IMR-90 (cell line): ENCODE data around the gene DGKZ. TPM values are rescaled to one million over a fixed set of nuclear protein-coding genes. Genes with fewer than 3 reads are reported as not detected.

Experiments used
- ATAC-seq: fragments of 200-7000 bp; cut with Tn5 transposase; 2 replicates; pipeline ENCODE4 v1.9.1; 2020; ENCODE audit warnings: low read depth, mild to moderate bottlenecking, moderate library complexity
- BruUV-seq: library from RNA; stranded (reverse); fragments of 400-500 nt; replicated peaks from 2 replicates; lab custom pipeline; 2021; lab: Mats Ljungman, UMichigan
- CTCF ChIA-PET: fragments of 300-600 bp; formaldehyde crosslinking; extraction: SDS; loops from one replicate; lab custom pipeline; 2021; ENCODE audit warnings: antibody characterized with exemption; lab: Yijun Ruan, JAX
- POLR2A ChIA-PET: fragments of 300-600 bp; sonication (Branson Sonifier 250); formaldehyde crosslinking; loops from one replicate; lab custom pipeline; 2022; ENCODE audit warnings: antibody characterized with exemption; ENCODE audit not compliant: unreplicated experiment; lab: Charles Lee
- DNase-seq: peaks from one replicate; pipeline ENCODE4 v3.0.0; 2013
- H2AFZ ChIP-seq: replicated peaks from 2 replicates; pipeline ENCODE3; 2013; ENCODE audit warnings: low read length, mild to moderate bottlenecking; ENCODE audit not compliant: poor library complexity
- H2AK5ac ChIP-seq: 2 replicates; pipeline ENCODE4 v1.6.1; 2013; ENCODE audit warnings: low read depth, low read length, inconsistent platforms
- H2AK9ac ChIP-seq: replicated peaks from 2 replicates; pipeline ENCODE3; 2013; ENCODE audit warnings: mild to moderate bottlenecking, low read depth, low read length, moderate library complexity; ENCODE audit not compliant: poor library complexity
- H2BK120ac ChIP-seq: 2 replicates; pipeline ENCODE4 v1.6.1; 2013; ENCODE audit warnings: low read depth, low read length, inconsistent platforms
- H2BK15ac ChIP-seq: 3 replicates; pipeline ENCODE4 v1.6.1; 2013; ENCODE audit warnings: low read depth, low read length, inconsistent platforms
- H2BK20ac ChIP-seq: 2 replicates; pipeline ENCODE4 v1.6.1; 2013; ENCODE audit warnings: low read depth, mild to moderate bottlenecking, inconsistent platforms, low read length, moderate library complexity
- H2BK5ac ChIP-seq: 2 replicates; pipeline ENCODE4 v1.6.1; 2013; ENCODE audit warnings: mild to moderate bottlenecking, low read depth, low read length, inconsistent platforms; ENCODE audit not compliant: poor library complexity, severe bottlenecking
- H3K14ac ChIP-seq: replicated peaks from 2 replicates; pipeline ENCODE4 v1.6.1; 2013; ENCODE audit warnings: low read depth, low read length, inconsistent platforms
- H3K18ac ChIP-seq: 2 replicates; pipeline ENCODE4 v1.6.1; 2013; ENCODE audit warnings: low read depth, low read length, control low read depth
- H3K23ac ChIP-seq: 2 replicates; pipeline ENCODE4 v1.6.1; 2013; ENCODE audit warnings: low read depth, low read length, inconsistent platforms
- H3K27ac ChIP-seq: 2 replicates; pipeline ENCODE4 v1.5.1; 2013; ENCODE audit warnings: mild to moderate bottlenecking, control low read depth, low read length; ENCODE audit not compliant: insufficient read depth
- H3K27me3 ChIP-seq: 2 replicates; pipeline ENCODE4 v1.6.1; 2013; ENCODE audit warnings: low read length; ENCODE audit not compliant: control insufficient read depth, insufficient read depth
- H3K36me3 ChIP-seq: 2 replicates; pipeline ENCODE4 v1.6.1; 2013; ENCODE audit warnings: low read length, mixed read lengths; ENCODE audit not compliant: control insufficient read depth, insufficient read depth
- H3K4ac ChIP-seq: 2 replicates; pipeline ENCODE4 v1.6.1; 2013; ENCODE audit warnings: low read depth, low read length, inconsistent platforms
- H3K4me1 ChIP-seq: 2 replicates; pipeline ENCODE4 v1.6.1; 2013; ENCODE audit warnings: low read length, mixed read lengths; ENCODE audit not compliant: control insufficient read depth, insufficient read depth
- H3K4me2 ChIP-seq: 2 replicates; pipeline ENCODE4 v1.6.1; 2013; ENCODE audit warnings: low read depth, mild to moderate bottlenecking, control low read depth, low read length, moderate library complexity
- H3K4me3 ChIP-seq: 2 replicates; pipeline ENCODE4 v1.5.1; 2013; ENCODE audit warnings: low read depth, mild to moderate bottlenecking, control low read depth, low read length, moderate library complexity; ENCODE audit not compliant: insufficient read depth
- H3K56ac ChIP-seq: 2 replicates; pipeline ENCODE4 v1.6.1; 2013; ENCODE audit warnings: low read length, inconsistent platforms; ENCODE audit not compliant: insufficient read depth; ENCODE audit errors: extremely low read depth
- H3K79me1 ChIP-seq, 2 experiments: 2 replicates each; pipeline ENCODE4 v1.6.1; 2013; ENCODE audit warnings: low read length in 2 of 2, inconsistent platforms in 1 of 2, low read depth in 1 of 2
- H3K9ac ChIP-seq: 2 replicates; pipeline ENCODE4 v1.6.1; 2013; ENCODE audit warnings: low read depth, low read length, control low read depth
- H3K9me1 ChIP-seq: 2 replicates; pipeline ENCODE4 v1.6.1; 2013; ENCODE audit warnings: low read length, inconsistent platforms; ENCODE audit not compliant: insufficient read depth
- H3K9me3 ChIP-seq: 2 replicates; pipeline ENCODE4 v1.6.1; 2013; ENCODE audit warnings: low read length; ENCODE audit not compliant: control insufficient read depth, insufficient read depth
- H4K20me1 ChIP-seq: 2 replicates; pipeline ENCODE4 v1.6.1; 2013; ENCODE audit warnings: low read length, inconsistent platforms; ENCODE audit not compliant: insufficient read depth
- H4K5ac ChIP-seq: 2 replicates; pipeline ENCODE4 v1.6.1; 2013; ENCODE audit warnings: mild to moderate bottlenecking, low read depth, low read length, control low read depth
- H4K8ac ChIP-seq, 2 experiments: 2 replicates each; pipeline ENCODE4 v1.6.1; 2013; ENCODE audit warnings: low read depth in 2 of 2, low read length in 2 of 2, control low read depth in 1 of 2, inconsistent platforms in 1 of 2
- H4K91ac ChIP-seq: 2 replicates; pipeline ENCODE4 v1.6.1; 2013; ENCODE audit warnings: low read depth, low read length, inconsistent platforms; ENCODE audit not compliant: insufficient read depth
- BHLHE40 ChIP-seq: fragments of 150-350 bp; IDR thresholded peaks from 2 replicates; pipeline ENCODE4 v1.6.1; 2016; ENCODE audit warnings: mild to moderate bottlenecking, low read depth, low read length
- MAFK ChIP-seq: IDR thresholded peaks from 2 replicates; pipeline ENCODE4 v1.6.1; 2012; ENCODE audit warnings: low read depth, low read length, improper control_type of control experiment
- NFE2L2 ChIP-seq: fragments of 150-350 bp; IDR thresholded peaks from 2 replicates; pipeline ENCODE4 v1.6.1; 2016; ENCODE audit warnings: low read depth, mild to moderate bottlenecking, low read length
- RFX5 ChIP-seq: IDR thresholded peaks from 2 replicates; pipeline ENCODE4 v1.8.0; 2012; ENCODE audit warnings: low read depth, mild to moderate bottlenecking, low read length, moderate library complexity
- WGBS, 2 experiments: methylation state at CpG; one replicate each; pipeline versions ENCODE4 v1.1.5 to v1.1.7; 2013; ENCODE audit warnings: missing lambda C conversion rate in 2 of 2; ENCODE audit not compliant: insufficient read length in 1 of 2; ENCODE audit errors: extremely low coverage in 2 of 2; 5-methylcytosine and 5-hydroxymethylcytosine counted together
- dilution Hi-C: fragments of 300-500 bp; cut with HindIII; formaldehyde crosslinking; loops from one replicate; pipeline ENCODE4 v1.14.3; 2018; ENCODE audit warnings: low sequenced_read_pairs; ENCODE audit not compliant: unreplicated experiment
- in situ Hi-C: fragments of 300-500 bp; cut with MboI; formaldehyde crosslinking; loops from 3 replicates; pipeline ENCODE4 v1.14.3; 2019; ENCODE audit warnings: low sequenced_read_pairs, inconsistent platforms, mixed read lengths
- intact Hi-C: fragments of 100-400 bp; cut with micrococcal nuclease; formaldehyde crosslinking; loops from 2 replicates; pipeline ENCODE4 v1.10.0; 2022
- polyA plus RNA-seq, 3 experiments: library from polyadenylated mRNA; depleted of rRNA; stranded (reverse); fragments of >200 nt; gene quantifications; 2 replicates each; pipeline ENCODE4 v1.2.3, GENCODE V29; 2012; ENCODE audit warnings: low replicate concordance in 1 of 3
- total RNA-seq: library from RNA; depleted of rRNA; stranded (reverse); fragments of >200 nt; gene quantifications from 2 replicates; pipeline ENCODE4 v1.2.3, GENCODE V29; 2012
- TF ChIP-seq, protein P1 (sequence below): fragments of 150-350 bp; IDR thresholded peaks from 2 replicates; pipeline ENCODE4 v1.6.1; 2017; ENCODE audit warnings: mild to moderate bottlenecking, antibody characterized with exemption, low read length, low read depth
- TF ChIP-seq, protein P2 (sequence below): fragments of 150-350 bp; IDR thresholded peaks from 2 replicates; pipeline ENCODE4 v1.6.1; 2016; ENCODE audit warnings: low read depth, mild to moderate bottlenecking, low read length, moderate library complexity, borderline replicate concordance
- TF ChIP-seq, protein P3 (sequence below): conservative IDR thresholded peaks from 2 replicates; pipeline ENCODE4 v1.5.1; 2012; ENCODE audit warnings: mild to moderate bottlenecking, low read depth, low read length, improper control_type of control experiment

The DGKZ gene
- total and polyA plus RNA-seq, 2 of the 4 experiments (the other 2 are of a cell fraction) = 46.8 to 62.0 TPM

DNA sequence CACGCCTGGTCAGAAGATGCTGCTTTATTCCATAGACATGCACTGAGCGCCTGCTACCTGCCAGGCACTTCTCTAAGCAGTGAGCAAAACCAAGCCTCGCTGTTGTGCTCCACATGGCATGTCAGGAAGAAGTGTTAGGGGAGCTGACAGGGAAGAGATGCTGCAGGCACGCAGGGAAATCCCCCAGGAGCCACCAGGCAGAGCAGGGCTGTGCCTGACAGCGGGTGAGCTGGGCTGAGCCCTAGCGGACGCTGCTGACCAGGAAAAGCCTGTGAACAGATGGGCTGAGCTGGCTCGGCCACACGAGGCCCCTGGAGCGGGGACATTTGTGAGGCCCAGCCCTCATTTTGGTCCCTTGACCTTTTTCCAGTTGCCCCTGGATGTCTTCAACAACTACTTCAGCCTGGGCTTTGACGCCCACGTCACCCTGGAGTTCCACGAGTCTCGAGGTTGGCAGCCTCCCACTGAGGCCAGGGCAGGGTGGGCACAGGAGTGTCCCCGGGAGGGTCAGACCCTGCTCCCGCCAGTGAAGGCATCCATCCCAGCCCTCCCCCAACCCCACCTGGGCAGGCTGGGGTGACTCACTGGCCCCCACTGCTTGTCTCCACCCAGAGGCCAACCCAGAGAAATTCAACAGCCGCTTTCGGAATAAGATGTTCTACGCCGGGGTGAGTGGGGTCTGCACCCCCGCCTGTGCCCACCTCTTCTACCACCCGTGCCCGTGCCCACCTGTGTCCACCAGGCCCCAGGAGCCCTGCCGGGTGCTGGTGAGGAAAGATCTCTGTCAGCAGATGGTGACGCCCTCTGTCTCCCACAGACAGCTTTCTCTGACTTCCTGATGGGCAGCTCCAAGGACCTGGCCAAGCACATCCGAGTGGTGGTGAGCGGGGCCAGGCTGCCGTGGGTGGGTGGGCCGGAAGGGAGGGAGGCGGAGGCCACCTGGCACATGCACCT, 26.8 kb downstream of the DGKZ start (continued):
- TF ChIP-seq MAFK = no peak

DNA sequence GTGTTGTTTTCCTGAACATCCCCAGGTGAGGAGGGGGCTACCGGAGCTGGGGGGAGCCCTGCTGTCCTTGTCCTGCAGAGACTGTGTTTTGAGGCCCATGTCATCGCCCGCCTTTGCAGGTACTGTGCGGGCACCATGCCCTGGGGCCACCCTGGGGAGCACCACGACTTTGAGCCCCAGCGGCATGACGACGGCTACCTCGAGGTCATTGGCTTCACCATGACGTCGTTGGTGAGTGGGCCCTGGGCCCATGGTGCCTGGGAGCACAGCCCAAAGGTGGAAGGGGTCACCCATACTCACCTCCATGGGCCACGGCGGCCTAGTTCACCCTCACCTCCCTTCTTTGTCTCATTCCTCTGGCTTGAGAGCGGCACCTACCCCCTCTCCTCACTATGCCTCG, 27.6 kb downstream of the DGKZ start:
- 88% methylated on average over 3 of the region's 15 CpGs; no CpG with 5 or more reads in 1 of the 2 experiments for WGBS, 2 experiments
- Histone ChIP-seq H2AFZ (no peak overlapping the region), H4K8ac (no peak overlapping the region), H4K20me1 (no peaks in the 10 kb centered on the region), H3K4me1 (no peaks in the 10 kb centered on the region; the same call in 1 of the 2 replicates), H2BK20ac (no peak overlapping the region), H2BK5ac (no peak overlapping the region), H3K14ac (no peak overlapping the region), H3K9me3 (no peaks in the 10 kb centered on the region), H3K36me3 (peaks cover 36% of the 10 kb centered on the region), H2AK9ac (no peak overlapping the region), H4K91ac (no peak overlapping the region), H3K79me1 (peaks cover 0 to 7% of the 10 kb centered on the region in 2 experiments; a peak in 1 of 4 replicates), H3K56ac (no peak overlapping the region), H2BK120ac (no peak overlapping the region), H3K4me3 (no peak overlapping the region), H3K27me3 (no peaks in the 10 kb centered on the region), H3K9me1 (no peaks in the 10 kb centered on the region), H3K23ac (no peak overlapping the region), H3K9ac (no peak overlapping the region), H2BK15ac (no peak overlapping the region), H2AK5ac (no peak overlapping the region), H3K4ac (no peak overlapping the region), H3K18ac (no peak overlapping the region), H3K27ac (no peak overlapping the region), H3K4me2 (no peak overlapping the region), H4K5ac (no peak overlapping the region)
- ChIA-PET CTCF (no interaction called here), POLR2A (no interaction called here)
- DNase-seq = no peak
- dilution Hi-C loops = no loop called here
- no TSS peak for BruUV-seq
- in situ Hi-C loops = no loop called here
- ATAC-seq = no peak
- intact Hi-C loops = no loop called here
- TF ChIP-seq, protein P1, sequence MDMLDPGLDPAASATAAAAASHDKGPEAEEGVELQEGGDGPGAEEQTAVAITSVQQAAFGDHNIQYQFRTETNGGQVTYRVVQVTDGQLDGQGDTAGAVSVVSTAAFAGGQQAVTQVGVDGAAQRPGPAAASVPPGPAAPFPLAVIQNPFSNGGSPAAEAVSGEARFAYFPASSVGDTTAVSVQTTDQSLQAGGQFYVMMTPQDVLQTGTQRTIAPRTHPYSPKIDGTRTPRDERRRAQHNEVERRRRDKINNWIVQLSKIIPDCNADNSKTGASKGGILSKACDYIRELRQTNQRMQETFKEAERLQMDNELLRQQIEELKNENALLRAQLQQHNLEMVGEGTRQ = no peak
- TF ChIP-seq, protein P2, sequence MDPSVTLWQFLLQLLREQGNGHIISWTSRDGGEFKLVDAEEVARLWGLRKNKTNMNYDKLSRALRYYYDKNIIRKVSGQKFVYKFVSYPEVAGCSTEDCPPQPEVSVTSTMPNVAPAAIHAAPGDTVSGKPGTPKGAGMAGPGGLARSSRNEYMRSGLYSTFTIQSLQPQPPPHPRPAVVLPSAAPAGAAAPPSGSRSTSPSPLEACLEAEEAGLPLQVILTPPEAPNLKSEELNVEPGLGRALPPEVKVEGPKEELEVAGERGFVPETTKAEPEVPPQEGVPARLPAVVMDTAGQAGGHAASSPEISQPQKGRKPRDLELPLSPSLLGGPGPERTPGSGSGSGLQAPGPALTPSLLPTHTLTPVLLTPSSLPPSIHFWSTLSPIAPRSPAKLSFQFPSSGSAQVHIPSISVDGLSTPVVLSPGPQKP = no peak
- TF ChIP-seq, protein P3, sequence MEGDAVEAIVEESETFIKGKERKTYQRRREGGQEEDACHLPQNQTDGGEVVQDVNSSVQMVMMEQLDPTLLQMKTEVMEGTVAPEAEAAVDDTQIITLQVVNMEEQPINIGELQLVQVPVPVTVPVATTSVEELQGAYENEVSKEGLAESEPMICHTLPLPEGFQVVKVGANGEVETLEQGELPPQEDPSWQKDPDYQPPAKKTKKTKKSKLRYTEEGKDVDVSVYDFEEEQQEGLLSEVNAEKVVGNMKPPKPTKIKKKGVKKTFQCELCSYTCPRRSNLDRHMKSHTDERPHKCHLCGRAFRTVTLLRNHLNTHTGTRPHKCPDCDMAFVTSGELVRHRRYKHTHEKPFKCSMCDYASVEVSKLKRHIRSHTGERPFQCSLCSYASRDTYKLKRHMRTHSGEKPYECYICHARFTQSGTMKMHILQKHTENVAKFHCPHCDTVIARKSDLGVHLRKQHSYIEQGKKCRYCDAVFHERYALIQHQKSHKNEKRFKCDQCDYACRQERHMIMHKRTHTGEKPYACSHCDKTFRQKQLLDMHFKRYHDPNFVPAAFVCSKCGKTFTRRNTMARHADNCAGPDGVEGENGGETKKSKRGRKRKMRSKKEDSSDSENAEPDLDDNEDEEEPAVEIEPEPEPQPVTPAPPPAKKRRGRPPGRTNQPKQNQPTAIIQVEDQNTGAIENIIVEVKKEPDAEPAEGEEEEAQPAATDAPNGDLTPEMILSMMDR = no peak
- TF ChIP-seq RFX5 = no peak
- no peak for TF ChIP-seq NFE2L2
- TF ChIP-seq BHLHE40 = no peak
